ENCODE results near the gene FLOT2.
"Not testable (repeated sequence)": the region's sequence is repeated elsewhere in the genome, so short reads cannot be mapped to it uniquely, and the experiment has no call there.

Gene FLOT2

DNA sequence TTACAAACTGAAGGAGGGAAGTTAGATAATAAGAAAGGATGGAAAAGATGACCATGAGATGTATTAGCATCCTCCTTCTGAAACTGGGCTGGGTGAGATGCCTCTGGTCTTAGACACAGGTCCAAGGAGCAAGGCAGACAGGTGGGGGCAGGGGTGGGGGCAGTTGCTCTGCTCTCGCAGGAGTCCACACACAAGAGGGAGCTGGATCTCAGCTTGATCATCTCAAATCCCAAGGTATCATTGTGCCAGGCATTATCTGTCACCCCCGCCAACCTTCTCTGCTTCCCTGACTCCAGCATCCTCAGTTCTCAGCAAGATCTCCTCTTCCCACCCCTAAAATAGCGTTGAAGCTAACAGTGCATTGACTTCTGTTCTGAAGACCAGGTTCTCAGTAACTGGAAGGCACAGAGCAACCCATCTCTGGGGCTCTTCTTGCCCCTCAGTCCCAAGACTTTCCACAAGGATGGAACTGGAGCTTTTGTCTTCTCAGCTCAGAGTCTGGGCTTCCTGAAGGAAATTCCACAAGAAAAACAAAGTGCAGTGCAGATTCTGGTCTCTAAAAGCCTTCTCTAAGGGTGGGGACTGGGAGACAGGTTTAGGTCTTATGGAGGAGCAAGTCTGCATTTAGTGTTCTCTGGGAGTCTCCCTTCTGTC is 1.6 kb downstream of the FLOT2 start:
- DNase-seq (ENCODE audit: low spot score), result no peak

DNA sequence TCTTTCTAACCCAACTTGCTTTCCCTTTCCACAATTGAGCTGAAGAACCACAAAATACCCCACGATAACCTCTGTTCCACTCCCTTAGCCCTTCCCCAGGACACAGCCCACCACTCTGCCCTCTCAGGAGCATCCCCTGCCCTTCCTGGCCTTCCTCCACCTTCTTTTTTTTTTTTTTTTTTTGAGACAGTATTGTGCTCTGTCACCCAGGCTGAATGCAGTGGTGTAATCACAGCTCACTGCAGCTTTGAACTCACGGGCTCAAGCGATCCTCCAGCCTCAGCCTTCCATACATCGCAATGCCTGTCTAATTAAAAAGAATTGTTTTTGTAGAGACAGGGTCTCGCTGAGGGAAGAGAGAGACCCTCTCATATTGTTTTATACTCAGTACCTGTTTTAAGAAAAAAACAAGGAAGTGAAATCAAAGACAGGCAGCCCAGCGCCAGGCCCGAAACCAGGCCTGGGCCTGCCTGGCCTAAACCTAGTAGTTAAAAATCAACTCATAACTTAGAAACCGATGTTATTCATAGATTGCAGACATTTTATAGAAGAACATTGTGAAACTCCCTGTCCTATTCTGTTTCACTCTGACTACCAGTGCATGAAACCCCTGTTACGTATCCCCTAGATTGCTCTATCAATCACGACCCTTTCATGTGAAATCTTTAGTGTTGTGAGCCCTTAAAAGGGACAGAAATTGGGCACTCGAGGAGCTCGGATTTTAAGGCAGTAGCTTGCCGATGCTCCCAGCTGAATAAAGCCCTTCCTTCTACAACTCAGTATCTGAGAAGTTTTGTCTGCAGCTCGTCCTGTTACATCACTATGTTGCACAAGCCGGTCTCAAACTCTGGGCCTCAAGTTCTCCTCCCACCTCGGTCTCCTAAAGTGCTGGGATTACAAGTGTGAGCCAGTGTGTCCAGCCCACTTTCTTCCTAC is 4.0 kb downstream of the FLOT2 start:
- not testable (repeated sequence) for DNase-seq (ENCODE audit: low spot score)

DNA sequence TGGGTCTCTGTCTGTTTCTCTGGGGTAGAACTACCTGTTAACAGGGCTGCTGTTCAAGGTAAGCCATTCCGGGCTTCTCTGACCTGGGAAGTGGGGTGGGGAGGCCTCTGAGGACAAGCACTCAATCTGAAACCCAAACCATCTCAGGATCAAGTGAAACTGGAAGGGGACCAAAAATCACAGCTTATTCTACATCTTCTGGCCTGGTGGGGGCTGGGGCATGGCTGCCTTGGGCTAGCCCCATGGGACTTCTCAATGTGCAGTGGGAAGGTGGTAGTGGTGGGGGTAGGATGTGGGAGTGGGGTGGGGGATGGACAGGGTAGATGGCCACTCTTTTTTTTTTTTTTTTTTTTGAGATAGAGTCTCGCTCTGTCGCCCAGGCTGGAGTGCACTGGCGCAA is 5.5 kb downstream of the FLOT2 start:
- DNase-seq (ENCODE audit: low spot score), result no peak

DNA sequence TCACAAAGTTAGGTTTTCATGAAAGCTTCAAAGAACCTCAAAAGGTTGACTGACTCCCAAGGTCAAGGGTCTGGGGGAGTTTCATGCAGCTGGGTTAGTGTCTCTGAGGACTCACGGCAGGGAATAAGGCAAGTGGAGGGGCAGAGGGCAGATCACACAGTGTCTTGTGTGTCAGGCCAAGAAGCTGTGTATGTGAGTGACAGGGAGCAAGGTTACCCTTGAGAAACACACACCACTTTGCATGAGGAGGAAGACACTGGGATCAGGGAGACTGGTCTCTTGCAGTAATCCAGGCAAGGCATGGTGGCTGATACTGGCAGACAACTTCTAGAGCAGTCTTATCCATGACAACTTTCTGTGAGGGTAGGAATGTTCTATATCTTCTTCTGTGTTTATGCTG is 6.3 kb downstream of the FLOT2 start:
- no peak for DNase-seq (ENCODE audit: low spot score)

DNA sequence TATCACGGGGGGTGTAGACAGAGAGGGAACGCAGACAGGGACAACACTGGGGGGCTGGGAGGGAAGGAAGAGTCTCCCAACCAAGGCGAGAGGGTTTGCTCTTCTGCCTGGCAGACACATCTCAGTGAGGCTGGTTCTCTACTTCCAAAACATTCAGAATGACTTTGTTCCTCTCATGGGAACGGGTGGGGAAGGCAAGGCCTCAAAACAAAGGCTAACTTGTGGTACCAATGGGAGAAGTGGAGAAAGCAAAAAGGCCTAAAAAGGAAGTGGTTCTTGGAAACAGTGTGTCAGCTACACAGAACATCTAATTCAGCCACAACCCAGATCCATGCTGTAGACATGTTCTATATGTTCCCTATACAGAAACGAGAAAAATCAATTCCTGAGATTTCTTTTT is 7.5 kb downstream of the FLOT2 start:
- DNase-seq (ENCODE audit: low spot score), result no peak

DNA sequence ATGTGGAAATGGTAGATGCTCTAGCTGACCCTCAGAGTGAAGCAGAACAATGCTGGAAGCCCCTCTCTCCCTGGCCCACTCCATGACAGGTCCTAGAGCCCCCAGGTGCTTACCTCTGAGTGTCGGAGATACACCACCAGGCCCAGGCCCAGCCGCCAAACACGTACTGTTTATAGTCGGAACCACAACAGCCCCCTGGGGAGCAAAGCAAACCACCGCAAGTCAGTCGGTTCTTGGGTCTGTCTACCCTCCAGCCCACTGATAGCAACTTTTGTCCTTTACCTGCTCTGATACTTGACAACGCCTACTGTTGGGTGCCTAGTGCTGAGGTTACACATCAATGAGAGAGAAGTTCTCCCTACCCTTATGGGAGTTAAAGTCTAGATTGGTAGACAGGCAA is 8.7 kb downstream of the FLOT2 start:
- DNase-seq (ENCODE audit: low spot score), result no peak

DNA sequence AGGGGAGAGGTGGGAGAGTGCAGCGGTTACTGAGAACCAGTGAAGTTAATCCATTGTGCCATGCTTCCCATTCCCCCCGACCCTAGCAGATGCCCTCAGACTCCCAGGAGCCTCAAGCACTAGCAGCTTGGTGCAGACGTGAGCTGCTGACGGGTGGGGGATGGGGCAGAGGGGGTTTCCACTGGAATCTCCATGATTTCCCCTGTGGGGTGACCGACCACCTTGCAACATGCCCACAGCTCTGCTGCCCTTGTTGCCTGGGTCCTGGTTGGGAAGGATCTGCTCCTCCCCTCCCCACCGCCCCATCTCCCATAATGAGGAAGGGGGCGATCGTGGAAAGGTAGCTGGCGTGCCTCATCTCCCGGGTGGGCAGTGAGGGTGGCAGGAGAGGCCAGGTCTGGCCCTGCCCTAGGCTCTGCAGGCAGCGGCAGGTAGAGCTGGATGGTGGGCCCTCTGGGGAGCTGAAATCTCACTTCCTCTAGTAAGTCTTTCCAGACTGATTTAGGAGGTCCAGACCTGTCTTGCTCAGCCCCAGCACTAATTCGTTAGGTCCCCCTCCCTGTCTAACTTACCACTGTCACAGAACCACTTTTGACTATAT is 9.6 kb downstream of the FLOT2 start:
- no peak for DNase-seq (ENCODE audit: low spot score)

DNA sequence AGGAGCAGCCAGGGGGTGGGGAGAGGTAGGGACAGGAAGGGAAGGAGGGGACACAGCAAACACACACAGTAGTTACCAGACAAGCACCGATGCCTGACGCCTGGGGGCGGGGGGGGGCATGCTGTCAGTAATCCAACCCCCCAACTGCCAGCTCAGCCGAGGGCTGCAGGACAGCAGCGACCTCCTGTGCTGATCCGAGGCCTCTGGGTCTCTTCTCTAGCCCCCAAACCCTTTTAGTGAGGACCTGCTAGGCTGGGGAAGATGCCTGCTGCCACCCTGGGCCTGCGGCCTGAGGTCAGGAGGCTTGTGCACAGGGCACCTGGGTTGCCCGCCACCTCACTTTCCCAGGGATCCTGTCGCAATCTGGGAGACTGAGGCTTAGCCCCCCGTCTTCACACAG is 11.6 kb downstream of the FLOT2 start:
- no peak for DNase-seq (ENCODE audit: low spot score)

DNA sequence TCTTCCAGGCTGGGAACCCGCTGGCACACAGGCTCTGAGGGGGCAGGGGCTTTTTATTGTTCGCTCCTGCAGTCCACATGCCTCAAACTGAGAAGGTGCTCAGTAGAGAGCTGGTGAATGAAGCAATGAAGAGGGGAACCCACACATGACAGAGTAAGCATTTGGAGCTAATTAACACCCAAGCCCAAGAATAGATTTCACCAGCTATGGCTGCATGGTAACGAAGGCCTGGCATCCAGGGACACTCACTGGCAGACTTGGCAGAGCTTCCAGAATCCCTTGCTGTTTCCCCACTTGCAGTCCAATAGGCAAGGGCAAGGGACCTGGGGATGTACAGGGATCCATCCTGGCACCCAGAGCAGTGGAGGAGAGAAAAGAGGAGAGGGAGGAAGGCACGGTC is 12.2 kb downstream of the FLOT2 start:
- DNase-seq (ENCODE audit: low spot score), result no peak

DNA sequence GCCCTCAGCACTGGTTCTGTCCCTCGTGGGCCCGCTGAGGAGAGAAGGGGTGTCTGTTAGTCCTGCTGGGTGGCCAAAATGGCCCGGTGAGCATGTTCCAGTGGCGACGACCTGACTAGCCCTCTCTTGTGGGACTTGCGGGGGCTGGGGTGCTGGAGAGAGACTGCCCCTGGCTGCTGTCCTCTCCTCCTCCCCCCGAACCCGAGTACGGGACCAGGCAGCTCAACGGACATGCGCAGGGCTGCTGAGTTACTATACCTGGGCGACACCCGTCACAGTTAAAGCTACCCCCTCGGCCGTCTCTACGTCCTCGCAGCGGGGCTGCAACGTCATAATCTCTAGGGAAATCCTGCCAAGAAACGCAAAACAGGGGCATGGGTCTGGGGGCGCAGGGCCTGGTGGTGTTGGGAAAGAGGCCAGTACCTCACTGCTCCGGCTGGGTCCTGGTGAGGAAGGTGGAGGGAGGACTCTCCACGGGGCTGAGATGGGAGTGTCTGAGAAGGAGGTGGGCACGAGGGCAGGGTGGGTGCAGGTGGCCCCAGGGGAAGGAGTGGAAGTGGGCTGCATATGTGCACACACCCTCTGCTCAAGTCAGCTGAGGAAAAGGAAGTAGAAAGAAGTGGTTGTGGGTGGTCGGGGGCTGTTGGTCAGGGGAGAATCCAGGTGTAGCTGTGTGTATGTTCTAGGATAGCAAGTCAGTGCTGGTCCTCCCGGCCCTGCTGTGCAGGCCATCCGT is 13.4 kb downstream of the FLOT2 start:
- no peak for DNase-seq (ENCODE audit: low spot score)

DNA sequence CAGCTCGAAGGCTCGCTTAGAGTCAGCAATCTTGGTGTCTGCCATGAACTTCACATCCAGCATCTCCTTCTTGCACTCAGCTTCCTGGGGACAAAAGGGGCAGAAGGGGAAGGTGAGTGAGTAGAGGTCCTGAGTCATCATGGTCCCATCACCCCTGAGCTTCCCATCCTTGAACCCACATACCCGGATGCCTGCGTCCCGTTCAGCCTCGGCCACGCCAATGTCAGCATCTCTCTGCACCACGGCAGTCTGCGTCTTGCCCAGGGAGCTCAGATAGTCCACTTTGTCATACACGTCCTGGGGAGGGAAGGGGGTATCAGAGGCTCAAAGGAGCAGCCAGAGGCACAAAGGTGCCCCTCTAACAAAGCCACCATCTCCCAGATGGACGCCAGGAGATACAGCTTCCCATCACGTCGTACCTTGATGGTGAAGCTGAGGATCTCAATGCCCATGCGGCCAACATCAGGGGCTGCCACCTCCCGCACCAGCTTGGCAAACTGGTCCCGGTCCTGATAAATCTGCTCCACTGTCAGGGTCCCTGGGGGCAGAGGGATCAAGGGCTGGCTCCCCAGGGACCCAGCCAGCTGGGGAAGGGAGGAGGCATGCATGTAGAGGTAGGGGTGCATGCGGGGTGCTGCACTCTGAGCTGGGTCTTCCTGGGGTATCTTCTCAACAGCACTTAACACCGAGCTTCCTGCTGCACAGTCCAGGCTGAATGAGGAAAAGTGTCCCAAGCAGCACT is 15.2 kb downstream of the FLOT2 start:
- DNase-seq (ENCODE audit: low spot score), result no peak

DNA sequence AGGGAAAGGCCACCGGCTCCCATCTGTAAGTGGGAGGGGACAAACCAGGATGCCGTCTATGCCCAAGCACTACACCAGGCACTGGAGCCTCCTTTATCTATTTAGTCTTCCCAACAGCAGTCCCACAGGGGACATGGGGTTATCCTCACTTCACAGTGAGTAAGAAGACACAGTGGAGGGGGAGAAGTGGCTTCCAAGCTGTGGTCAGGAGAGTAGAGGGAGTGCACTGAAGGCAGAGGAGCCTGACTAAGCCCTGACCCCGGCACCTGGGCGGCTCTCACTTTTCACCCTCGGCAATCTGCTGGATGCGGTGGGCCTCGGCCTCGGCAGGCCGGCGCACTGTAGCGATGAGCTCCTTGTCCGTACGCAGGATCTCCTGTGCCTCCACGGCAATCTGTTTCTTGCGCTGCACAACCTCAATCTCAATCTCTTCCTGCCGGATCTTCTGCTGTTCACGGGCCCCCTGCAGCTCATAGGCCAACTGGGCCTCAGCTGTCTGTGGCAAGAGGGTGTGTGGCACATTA is 15.9 kb downstream of the FLOT2 start:
- DNase-seq (ENCODE audit: low spot score), result no peak

DNA sequence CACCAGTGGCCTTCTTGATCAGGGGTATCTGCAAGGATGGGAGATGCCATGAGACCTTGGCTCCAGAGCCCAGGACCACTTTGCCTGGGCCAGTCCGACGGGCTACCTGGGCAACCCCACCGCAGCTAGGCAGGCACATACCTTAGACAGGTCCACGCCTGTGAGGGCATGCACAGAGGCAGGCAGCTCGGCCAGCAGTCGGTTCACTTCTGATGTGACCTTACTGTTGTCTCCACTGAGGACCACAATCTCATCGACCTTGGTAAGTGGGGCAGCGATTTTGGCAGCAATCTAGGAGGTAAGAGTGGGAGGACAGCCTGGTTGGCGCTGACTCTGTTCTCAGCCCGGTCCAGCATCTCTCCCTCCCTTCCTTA is 17.0 kb downstream of the FLOT2 start:
- no peak for DNase-seq (ENCODE audit: low spot score)

DNA sequence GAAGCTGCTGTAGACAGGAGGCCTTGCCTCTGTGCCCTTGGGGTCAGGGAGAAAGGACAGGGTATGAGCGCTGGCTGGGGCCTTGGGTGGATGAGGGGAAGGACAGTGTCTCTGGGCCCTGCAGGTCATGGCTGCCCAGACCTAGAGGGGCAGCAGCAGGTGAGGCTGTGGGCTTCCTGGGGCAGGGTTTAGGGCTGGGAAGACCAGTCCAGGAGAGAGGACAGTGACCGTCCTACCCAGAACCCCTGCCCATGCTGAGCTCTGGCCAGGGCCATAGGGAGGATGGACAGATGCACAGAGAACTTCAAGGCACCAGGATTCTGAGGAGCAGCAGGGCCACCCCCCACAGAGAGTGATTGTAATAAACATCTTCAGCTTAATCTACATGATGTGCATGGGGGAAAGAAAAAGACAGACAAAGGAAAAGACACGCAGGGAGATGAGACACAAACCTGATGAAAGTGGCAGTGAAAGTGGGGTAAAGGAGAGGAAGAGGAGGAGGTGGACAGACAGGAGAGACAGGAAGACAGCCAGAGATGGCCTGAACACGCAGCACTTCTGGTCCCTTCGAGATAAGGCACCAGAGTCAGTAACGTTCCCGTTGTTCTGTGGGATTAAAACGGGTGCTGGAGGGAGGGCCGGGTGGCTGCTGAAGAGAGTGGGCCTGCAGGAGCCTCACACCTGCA is 17.5 kb downstream of the FLOT2 start:
- no peak for DNase-seq (ENCODE audit: low spot score)

DNA sequence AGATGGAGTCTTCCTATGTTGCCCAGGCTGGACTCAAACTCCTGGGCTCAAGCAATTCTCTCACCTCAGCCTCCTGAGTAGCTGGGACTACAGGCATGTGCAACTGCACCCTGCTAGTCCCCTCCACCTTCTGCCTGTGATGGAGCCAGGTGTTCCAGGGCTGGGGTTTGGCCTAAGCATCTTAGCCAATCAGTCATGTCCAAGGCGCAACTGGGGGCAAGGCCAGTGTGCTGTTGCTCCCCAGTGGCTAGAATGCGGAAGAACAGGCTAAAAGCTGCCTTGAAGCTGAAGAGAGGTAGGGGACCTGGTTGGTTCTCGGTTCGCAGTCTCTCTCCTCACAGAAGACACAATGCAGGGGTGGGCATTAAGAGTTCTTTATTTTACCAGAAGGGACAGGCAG is 18.6 kb downstream of the FLOT2 start:
- peak; percentile 54 for DNase-seq (ENCODE audit: low spot score)

DNA sequence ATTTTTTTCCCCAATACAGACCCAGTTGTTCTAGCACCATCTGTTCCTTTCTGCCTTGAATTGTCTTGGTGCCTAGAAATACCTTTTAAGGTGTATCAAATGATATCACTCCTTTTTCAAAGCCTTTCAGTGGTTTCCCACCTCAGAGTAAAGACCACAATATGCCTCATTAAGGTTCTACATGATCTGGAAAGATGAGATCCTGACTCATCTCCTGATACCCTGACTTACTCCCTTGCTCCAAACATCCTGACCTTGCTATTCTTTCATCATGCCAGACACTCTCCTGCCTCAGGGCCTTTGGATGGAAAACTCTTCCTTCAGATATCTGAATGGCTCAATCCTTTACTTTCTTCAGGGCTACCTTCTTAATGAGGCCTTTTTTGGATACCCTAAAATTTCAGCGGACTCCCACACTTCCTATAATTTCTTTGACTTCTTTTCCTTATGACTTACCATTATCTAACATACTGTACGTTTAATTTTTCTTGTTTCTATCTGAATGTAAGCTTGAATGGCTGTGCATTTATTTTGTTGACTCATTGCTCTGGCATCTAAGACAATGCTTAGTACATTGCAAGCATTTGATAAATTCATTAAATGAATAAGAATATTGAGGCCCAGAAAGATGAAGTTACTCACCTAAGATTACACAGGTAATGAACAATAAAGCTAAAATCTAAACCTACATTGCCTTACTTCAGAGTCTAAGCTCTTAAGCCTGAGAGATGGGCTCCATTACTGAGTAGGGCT is 19.2 kb downstream of the FLOT2 start:
- DNase-seq (ENCODE audit: low spot score), result no peak

DNA sequence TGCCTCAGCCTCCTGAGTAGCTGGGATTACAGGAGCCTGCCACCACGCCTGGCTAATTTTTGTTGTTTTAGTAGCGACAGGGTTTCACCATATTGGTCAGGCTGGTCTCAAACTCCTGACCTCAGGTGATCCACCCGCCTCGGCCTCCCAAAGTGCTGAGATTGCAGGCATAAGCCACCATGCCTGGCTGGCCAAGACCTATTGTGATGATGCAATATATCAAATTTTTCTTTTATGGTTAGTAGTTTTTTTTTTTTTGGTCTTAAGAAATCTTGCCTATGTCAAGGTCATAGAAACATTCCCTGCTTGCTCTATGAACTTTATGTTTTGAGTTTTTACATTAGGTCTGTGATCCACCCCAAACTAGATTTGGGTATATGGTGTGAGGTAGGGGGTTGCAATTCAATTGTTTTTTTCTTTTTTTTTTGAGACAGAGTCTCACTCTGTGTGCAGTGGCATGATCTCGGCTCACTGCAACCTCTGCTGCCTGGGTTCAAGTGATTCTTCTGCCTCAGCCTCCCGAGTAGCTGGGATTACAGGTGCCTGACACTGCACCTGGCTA is 20.3 kb downstream of the FLOT2 start:
- DNase-seq (ENCODE audit: low spot score), result not testable (repeated sequence)

DNA sequence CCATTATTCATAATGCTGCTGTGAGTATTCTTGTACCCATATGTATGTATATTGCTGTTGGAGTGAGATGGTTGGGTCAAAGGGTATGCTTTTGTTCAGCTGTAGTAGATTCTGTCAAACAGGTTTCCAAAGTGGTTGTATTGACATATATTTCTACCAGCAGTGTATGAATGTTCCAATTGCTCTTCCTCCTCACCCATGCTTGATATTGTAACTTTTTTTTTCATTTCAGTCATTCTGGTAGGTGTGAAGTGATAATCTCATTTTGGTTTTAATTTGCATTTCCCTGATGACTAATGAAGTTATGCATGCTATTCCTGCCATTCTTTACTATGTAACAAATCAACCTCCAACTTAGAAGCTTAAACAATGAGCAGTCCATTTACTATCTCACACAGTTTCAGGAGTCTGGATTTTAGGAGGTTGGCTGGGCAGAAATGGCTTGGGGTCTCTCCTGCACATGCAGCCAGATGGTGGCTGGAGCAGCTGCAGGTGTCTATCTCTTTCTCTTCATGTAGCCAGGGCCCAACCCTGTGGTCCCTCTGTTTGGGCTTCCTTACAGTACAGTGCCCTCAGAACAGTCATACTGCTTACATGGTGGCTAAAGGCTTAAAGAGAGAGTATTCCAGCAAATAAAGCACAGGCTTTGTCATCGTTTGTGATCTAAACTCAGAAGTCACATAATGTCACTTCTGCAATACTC is 21.5 kb downstream of the FLOT2 start:
- no peak for DNase-seq (ENCODE audit: low spot score)

DNA sequence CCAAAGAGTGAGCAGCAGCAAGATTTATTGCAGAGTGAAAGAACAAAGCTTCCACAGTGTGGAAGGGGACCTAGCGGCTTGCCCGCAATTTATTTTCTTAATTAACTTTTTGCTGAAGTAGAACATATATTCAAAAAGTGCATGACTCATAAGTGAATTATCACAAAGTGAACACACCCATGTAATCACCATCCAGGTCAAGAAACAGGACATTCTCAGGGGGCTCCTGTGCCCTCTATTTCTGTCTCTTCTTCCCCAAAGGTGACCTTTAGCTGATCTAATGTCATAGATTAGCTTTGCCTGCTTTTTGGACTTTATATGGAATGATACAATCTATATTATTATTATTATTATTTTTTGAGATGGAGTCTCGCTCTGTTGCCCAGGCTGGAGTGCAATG is 22.8 kb downstream of the FLOT2 start:
- no peak for DNase-seq (ENCODE audit: low spot score)

All from COLO829 (cell line).